Dedifferentiated amniotic fluid mesenchymal stem cell (primary cell): ENCODE measurements around the gene POLD4.

Experiments
- DNase-seq: peaks from one replicate; pipeline ENCODE4 v3.0.0-alpha.2; 2016; ENCODE audit errors: extremely low spot score

POLD4 gene

DNA sequence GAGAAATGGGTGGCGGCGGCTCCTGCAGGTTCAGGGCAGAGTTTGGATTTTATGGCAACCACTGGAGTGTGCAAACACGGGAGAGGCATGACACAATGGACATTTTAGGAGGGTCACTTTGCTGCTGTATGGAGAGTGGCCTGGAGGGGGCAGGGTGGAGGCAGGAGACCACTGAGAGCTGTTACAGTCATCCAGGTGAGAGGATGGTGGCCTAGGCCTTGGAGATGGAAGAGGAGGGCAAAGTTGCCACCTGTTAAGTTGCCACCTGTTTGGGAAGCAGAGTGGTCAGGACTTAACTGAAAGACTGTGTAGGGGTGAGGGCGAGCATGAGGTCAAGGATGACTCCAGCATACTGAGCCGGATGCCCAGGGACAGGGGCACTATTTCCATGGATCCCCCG is 36.1 kb upstream of the POLD4 start:
- DNase-seq: no peak

DNA sequence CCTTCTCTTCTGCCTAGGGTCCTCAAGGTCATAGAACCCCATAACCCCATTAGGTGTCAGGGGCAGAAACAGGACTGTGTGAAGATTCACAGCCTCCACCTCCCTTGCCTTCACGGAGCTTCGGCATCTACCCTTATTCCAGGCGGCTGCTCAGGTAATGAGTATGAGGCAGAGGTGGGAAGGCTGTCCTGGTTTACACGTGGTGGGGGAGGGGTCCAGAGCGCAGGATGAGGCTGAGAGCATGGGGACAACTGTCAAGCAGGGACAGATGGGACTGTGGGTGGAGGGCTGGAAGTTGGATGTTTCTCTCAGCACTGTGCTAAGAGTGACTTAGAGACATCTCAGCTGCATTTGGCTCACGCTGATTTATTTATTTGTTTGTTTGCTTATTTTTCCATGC is 34.2 kb upstream of the POLD4 start:
- DNase-seq: no peak

DNA sequence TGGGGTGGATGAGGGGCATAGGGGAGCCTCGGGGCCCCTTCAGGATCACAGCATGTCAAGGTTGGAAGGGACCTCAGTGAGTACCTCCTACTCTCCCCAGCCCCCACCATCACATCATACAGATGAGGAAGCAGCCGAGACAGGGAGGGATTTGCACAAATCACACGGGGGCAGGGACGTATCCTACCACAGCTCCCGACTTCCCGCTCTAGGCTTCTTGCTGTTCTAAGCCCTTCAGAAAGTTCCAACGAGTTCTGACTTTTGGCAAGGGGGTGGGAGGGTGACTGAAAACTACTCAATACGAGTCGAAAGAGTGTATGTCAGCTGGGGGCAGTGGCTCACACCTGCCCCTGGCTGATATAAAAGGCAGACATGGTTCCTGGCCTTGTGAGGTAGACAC is 33.7 kb upstream of the POLD4 start:
- no peak for DNase-seq

DNA sequence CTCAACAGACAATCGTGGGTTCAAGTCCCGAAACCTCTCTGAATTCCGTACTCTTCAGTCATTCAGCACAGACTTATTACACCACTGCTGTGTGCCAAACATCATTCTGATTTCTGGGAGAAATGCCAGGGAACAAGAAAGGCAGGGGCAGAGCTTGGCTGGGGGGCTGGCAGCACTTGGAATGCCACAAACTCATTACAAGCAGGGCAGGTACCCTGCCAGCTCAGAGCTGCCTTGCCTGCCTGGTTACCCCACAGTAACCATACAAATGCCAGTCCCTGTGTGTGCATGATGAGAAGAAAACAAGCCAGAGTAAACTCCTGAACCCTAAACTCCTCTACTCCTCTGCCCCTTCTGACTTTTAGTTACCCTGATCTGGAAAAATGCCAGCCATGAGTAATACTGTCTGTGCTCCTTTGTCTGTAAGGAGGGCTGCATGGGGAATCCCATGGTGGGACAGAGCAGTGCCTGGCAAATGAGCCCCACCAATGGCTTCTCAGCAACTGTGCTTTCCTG is 31.6 kb upstream of the POLD4 start:
- no peak for DNase-seq

DNA sequence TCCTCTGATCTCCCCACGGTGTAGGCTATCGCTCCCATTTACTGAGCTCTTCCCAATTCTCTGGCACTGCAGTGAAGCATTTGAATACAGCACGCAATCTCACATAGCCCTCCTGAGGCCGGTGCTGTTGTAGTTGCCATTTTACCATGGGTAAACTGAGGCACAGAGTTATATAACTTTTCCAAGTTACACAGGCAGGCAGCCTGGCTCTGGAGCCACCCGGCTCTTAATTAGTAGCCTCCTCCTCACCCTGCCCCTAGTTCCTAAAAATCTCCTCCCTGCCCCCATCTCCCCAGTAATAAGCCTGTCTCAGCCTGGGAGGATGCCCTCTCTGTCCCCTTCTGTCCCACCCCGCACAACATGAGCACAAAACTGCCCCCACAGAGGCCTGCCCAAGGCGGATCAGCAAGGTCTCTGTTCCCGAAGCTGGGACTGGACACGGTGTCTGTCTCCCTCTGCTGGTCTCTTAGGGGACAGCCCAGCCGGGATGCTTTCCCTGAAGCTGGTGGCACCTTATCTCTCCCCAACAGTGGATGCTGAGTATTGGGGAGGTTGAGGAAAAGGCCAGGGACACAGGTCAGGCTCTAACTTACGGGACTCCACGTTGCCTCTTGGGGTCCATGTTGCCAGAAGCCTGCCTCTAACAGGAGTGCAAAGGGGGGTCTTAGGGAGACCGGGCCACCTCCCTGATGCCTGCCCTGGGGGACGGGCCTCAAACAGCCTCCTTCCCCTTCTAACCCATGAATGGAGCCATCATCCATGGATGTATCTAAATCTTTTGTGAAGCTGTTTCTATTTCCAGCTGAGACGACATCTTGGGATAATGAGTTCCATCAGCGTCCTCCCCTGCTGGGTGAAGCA is 29.2 kb upstream of the POLD4 start:
- DNase-seq: peak; percentile 75

DNA sequence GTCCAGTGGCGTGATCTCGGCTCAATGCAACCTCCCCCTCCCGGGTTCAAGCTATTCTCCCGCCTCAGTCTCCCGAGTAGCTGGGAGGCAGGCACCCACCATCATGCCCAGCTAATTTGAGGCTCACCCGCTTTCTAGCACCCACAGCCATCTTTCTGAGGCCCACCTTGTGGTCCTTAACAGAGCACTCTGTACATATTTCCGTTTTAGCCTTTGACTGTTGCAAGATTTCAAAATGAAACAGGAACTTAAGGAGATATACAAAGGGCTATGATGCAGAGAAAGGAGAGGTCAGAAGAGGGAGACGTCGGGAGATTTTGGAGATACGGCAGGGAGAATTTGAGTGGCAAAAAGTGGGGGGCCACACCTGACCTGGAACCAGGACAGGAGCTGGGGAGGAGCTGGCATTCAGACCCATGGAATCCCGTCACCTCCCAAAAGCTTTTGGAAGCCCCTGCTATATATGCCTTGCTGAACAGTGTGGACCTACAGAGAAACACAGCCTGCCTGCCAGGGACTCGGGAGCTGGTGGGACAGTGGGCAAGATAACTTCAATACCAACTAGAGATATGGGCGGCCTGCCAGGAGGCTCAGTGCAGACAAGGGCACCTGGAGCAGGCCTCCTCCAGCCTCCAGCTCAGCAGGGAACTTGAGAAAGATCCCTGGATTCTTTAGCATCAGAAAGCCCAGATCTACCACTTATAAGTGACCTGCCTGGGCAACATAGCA is 28.1 kb upstream of the POLD4 start:
- DNase-seq: no peak

DNA sequence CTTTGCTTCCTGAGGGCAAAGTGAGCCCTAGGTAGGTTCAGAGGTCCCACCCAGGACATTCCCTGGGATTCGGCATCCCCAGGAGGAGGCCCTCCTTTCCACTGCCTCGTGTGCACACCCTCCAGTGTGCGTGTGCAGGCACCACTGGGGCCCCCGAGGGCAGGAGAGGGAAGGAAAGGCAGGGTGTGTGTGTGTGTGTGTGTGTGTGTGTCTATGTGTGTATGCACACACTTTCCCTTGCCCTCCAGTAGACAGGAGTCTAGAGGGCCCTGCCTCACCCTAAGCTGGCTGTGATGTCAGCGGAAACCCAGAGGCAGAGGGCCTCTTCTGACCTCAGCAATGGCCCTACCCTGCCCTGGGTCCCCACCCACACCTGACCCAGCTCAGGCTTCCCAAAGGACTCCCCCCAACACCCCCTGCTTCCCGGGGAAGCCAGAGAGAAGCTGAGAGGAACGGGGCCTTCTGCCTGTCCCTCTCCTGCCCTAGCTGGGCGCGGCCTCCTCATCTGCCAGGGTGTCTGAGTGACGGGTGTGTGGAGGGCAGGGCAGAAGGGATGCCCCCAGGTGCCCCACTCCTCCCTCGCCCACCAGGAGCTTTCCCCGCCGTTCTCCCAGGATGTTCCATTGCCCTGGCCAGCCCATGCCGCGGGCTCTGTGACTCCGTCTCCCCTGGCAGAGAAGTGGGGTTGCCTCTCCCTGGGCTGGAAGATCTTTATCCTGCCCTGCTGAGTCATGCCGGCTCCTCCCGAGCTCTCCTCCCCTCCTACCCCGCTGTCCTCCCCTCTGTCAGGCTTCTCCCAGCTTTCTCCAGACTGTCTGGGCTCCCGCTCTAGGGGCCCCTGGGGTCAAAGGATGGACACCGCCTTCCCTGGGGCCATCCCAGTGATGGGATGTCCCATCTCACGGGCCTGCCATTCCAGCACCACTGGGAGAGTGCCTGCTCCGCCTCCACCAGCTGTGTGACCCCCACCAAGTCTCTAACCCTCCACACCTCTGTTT is 26.0 kb upstream of the POLD4 start:
- peak; percentile 59 for DNase-seq

DNA sequence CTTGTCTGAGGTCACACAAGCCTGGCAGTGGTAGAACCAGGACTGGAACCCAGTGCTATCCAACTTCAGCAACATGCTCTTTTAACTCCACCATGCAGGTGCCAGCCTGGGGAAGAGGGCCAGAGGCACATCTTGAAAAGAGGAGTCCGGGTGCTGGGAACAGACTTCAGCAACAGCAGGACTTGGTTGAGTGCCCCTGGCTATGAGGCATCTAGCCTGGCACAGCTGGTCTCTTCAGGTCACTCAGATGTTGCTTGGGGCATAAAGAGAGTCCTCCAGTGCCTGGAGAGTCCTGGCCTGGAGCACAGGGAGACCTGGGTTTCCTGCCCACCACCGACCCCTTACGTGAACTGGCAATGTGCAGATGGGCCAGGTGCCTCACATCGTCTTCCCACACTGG is 25.2 kb upstream of the POLD4 start:
- DNase-seq: no peak

DNA sequence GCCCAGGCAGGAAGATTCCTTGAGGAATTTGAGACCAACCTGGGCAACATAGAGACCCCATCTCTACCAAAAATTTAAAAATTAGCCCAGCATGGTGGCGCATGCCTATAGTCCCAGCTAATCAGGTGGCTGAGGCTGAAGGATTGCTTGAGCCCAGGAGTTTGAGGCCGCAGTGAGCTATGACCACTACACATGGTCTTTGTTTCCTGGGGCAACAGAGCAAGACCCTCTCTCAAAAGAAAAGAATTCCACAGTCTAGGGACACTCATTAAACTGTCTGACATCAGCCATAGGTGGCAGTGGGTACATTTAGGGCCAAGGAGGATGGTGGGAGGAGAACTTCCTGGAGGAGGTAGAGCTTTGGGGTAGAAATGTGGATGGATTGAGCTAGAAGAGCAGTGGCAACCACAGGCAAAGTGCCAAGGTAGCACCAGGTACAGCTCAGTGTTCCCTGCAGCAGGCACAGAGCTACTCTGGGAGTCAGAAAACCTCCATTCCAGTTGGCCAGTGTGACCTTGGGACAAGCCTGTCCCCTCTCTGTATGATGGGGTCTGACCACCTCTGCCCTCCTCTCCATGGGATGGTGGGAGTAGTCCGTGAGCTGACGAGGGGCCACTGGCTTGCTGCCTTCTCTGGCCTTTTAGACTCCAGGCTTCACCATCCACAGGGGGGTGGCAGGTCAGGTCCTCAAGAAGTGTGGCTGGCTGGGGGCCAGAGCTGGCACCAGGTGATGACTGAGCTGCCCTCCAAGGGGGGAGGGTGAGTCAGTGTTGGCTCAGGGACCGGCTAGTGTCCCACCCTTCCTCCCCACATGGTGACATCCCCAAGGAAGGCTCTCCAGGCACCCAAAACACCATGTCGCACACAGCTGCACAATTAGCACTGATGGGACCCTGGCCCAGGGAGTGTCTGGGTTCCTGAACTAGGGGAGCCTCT is 23.8 kb upstream of the POLD4 start:
- DNase-seq: no peak

DNA sequence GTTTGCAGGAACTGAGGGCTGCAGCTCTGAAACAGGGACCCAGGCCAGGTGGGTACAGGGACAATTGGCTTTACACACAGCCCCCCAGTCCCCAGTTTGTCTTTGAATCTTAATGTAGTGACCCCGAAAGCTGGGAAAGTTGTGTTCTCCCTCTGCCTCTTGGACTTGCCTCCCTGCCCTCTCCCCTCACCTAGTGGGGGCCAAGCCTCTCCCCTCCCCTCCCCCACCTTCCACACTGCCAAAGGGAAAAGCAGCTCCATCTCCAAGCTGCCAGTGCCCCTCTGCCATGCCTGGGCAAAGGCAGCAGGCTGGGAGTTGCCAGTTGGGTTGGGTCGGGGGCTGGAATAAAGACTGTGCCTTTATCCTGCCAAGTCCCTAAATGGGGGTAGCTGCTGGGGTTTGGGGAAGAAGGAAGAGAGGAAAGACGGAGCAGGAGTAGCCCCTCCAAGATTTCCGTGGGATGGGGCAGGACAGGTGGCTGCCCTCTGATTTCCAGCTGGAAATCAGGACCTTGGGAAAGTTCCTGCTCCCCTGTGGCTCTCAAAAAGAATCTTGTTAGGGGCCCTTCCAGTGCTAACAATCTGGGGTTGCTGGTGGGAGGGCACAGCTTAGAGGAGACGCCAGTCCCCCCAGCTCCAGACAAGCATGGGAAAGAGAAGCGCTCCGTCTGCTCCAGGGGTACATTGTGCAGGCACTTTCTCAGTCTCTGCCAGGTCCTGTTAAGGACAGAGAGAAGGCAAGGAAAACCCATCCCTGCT is 22.9 kb upstream of the POLD4 start:
- no peak for DNase-seq

DNA sequence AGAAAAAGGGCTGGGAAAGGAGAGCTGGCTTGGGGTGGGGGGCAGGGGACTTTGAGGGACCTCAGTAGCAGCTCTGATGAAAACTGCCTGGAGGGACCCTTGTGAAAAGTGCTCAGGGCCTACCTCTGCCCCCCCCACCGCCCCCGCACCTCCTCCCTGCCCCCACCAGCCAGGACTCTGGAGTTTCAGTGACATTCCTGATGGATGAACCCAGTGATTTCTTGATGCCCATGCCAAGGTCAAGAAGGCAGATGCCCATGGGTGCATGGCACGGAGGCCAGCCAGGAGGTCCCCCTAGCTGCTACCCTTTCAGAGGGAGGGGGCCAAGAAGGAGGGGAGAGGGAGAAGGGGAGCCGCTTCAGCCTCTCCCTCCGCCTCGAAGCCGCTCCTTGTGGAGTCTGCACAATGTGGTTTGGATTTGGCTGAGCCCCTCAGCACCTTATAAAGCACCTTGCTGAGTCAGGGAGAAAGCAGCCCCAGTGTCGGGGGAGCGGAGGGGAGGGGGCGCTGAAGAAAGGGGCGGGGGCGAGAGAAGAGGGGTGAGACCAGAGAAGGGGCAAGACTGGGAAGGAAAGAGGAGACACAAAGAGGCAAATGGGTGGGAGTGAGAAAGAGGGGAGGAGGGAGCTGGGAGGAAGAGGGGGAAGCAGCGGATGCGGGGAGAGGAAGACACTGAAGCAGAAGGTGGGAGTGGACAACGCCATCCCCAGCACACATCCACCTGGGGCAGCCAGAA is 22.1 kb upstream of the POLD4 start:
- no peak for DNase-seq

DNA sequence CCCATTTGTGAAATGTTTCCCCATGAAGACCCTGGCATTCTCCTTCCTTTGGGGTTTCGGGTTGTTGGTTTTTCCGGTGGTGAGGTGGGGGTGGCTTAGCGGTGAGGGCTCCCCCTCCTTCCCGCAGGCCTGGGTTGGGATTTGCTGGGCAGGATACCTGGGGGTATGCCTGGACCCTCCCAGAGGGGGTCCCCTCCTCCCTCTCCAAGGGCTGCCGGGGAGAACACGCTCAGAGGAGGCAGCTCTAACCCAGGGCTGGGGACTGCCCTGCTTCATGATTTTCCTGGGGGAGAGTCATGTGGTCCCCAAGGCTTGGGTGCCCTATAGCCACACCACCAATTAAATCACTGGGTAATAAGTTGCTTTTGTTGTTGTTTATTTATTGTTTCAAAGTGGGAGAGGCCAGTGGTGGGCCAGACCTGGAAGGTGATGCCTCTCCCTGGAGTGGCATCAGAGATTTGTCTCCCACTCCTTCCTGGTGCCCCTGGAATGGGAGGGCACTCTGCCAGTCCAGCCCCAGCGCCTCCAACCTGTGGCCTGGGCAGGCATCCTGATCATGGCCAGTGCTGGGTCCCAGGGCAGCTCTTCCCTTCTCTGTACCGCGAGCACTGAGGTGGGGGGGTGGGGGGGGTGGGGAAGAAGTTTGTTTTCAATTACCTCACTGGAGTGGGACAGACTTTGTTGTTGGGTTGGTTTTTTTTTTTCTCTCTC is 21.4 kb upstream of the POLD4 start:
- no peak for DNase-seq

DNA sequence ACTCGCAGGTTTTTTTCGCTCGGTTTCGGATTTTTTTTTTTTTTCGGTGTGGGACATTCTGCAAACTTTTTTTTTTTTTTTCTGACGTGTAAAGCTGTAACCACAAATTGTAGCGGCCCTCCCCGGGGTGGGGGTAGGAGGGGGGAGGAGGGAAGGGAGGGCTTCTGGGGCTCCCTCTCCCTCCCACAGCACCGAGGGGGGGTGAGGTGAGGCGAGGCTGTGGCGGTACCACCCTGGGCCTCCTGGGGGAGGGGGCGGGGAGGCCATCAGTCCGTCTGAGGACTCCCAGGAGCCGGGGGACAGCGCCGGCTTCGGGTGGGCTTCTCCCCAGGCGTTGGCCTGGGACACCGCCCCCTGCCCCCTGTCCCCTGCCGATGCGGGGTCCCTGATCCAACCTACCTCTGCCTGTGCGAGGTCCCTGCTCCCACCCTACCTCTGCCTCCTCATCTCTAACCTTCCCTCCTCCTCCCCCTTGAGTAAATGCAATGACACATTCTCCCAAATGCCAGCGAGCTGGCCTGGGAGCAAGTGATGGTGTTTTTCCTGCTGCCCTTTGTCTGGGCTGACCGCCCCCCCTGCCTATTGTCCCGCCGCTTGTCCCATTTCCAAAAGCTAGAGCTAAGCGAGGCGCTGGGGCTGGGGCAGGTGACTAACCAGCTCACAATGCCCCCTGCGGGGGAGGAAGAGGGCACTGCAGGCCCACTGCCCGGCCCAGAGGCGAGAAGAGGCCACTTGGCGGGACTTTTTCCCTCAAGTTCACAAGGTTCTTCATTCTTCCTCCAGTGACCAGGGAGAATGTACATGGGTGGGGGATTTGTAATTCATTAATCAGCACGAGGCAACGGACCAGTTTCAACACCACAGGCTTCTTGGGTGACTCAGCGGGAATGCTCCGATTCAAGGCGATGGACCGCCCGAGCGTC is 20.6 kb upstream of the POLD4 start:
- DNase-seq: peak; percentile 77

DNA sequence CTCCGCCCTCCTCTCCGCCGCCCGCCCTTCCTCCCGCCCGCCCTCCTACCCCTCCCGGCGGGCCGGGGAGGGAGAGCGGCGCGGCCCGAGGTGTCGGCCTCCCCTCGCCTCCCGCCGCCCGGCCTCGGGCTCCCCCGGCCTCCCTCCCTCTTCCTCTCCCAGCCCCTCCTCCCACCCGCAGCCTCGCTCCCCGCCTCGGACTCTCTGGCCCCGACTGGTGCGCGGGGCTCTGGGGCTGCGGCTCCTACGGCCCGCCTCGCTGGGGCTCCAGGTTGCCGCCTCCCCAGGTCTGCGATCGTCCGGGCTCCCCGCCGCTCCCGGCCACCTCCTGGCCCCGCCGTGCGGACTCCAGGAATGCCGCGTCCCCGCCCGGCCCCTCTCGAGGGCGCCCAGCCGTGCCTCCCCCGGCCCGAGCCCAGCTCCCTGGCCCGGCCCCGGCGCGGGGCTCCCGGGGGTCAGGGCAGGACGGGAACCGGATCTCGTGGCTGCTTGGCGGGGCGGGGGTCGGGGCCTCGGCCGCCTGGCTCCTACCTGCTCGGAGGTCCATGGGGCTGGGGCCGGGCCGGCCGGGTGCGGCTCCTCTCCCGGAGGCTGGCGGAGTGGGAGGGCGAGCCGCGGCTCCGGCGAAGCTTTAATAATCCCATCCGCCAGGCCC is 19.8 kb upstream of the POLD4 start, which contains the start of gene CLCF1:
Gene CLCF1 (minus strand): TSS at position 606 of the 655 bp plus-strand sequence. CDS start 59 bp downstream, at position 547.
- DNase-seq: no peak

DNA sequence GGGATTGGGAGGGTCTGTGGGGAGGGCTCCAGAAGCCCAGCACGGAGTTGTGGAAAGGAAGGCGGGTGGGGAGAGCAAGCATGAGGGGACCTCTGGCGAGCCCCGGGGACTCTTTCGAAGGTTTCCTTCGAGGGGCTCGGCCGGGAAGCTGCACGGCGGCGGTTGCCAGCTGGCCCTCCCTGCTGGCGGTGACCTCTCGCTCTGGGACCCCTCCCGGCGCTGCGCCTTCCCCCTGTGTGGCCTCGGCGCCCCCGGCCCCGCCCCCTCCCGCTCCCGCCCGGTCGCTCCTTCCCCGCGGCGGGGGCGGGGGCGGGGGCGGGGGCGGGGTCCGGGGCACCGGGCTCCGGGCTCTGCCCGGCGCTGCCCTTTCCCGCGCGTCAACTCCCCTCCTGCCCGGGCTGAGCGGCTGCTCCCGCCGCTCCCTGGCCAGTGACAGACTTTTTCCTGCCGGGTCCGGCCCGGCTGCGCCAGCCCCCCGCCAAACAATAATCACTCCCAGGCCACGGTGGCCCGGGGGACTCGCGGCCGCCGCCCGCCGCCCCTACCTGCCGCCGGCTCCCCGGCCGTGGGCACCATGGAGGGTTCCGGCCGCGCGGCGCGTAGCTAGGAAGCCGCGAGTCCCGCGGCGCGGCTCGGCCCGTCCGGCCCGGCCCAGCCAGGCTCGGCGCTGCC is 19.1 kb upstream of the POLD4 start:
- DNase-seq: no peak

DNA sequence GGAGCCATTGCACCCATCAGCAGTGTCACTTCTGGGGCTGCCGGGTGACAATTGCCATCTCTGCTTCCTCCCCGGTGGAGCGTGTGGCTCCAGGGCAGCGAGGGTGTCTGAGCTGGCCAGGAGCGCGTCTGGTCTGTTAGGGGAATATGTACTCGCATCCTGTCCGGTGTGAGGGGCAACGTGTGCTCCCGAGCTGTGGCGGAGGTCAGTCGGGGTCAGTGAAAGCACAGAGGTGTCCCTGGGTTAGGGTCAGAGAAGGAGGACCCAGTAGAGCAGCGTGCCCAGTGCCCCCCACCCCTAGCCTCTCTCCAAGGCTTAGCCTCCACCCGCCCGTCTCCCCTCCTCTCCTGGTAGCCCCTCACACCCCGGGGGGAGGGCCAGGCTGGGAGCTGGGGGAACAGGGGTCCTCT is 18.6 kb upstream of the POLD4 start:
- no peak for DNase-seq
